Endodermal cell (in vitro differentiated cells): Measurements from ENCODE around the gene RPL36. TPM values are rescaled to one million over a fixed set of nuclear protein-coding genes. Genes with fewer than 3 reads are reported as not detected.

Experiments used
- DNase-seq: peaks from one replicate; pipeline ENCODE4 v3.0.0-alpha.2; 2017
- H3K27ac ChIP-seq: 2 replicates; pipeline ENCODE4 v1.5.1; 2013; ENCODE audit warnings: mild to moderate bottlenecking, low read depth, low read length, moderate library complexity
- H3K27me3 ChIP-seq: 2 replicates; pipeline ENCODE4 v1.6.1; 2013; ENCODE audit warnings: mild to moderate bottlenecking, low read length, moderate library complexity; ENCODE audit not compliant: insufficient read depth, control insufficient read depth, poor library complexity, severe bottlenecking
- H3K36me3 ChIP-seq: 2 replicates; pipeline ENCODE4 v1.7.0; 2013; ENCODE audit warnings: mild to moderate bottlenecking, low read length, moderate library complexity; ENCODE audit not compliant: control insufficient read depth, insufficient read depth
- H3K4me1 ChIP-seq: one replicate; pipeline ENCODE4 v1.7.0; 2013; ENCODE audit warnings: low read length; ENCODE audit not compliant: control insufficient read depth, insufficient read depth
- H3K4me3 ChIP-seq: 2 replicates; pipeline ENCODE4 v1.5.1; 2013; ENCODE audit warnings: mild to moderate bottlenecking, low read length, moderate library complexity
- H3K9ac ChIP-seq: 2 replicates; pipeline ENCODE4 v1.6.1; 2013; ENCODE audit warnings: mild to moderate bottlenecking, low read length, moderate library complexity; ENCODE audit not compliant: poor library complexity, severe bottlenecking; ENCODE audit errors: extremely low read depth
- H3K9me3 ChIP-seq: 2 replicates; pipeline ENCODE4 v1.6.1; 2013; ENCODE audit warnings: mild to moderate bottlenecking, low read length, moderate library complexity; ENCODE audit not compliant: control insufficient read depth
- H3K27ac Mint-ChIP-seq: 2 replicates; pipeline ENCODE4 v1.8.0; 2020; ENCODE audit warnings: mixed read lengths
- H3K27me3 Mint-ChIP-seq: 2 replicates; pipeline ENCODE4 v1.8.0; 2021; ENCODE audit warnings: mild to moderate bottlenecking, mixed read lengths; ENCODE audit not compliant: insufficient read depth
- H3K36me3 Mint-ChIP-seq: 2 replicates; pipeline ENCODE4 v1.8.0; 2020; ENCODE audit warnings: low read depth, mixed read lengths
- H3K4me1 Mint-ChIP-seq: 2 replicates; pipeline ENCODE4 v1.8.0; 2020; ENCODE audit warnings: mixed read lengths
- H3K4me3 Mint-ChIP-seq: 2 replicates; pipeline ENCODE4 v1.8.0; 2020; ENCODE audit warnings: mild to moderate bottlenecking, moderate library complexity, mixed read lengths
- H3K9me3 Mint-ChIP-seq: 2 replicates; pipeline ENCODE4 v1.8.0; 2020; ENCODE audit warnings: mild to moderate bottlenecking, mixed read lengths
- CTCF ChIP-seq: fragments of 200-600 bp; sonication (generic); conservative IDR thresholded peaks from 2 replicates; pipeline ENCODE4 v1.5.0; 2021; ENCODE audit warnings: antibody characterized with exemption, mild to moderate bottlenecking
- WGBS, 2 experiments: methylation state at CpG; one replicate each; pipeline versions ENCODE4 v1.1.5 to v1.1.7; 2013; ENCODE audit warnings: missing lambda C conversion rate in 2 of 2, mixed read lengths in 1 of 2; ENCODE audit not compliant: insufficient coverage in 1 of 2, insufficient read length in 1 of 2; 5-methylcytosine and 5-hydroxymethylcytosine counted together
- total RNA-seq, 2 donors: library from RNA; stranded (reverse); fragmentation: NEBNext Ultra II Directional in 1 of 2; extraction: Animal tissue kit (Norgen Biotek cat#: 25700) in 1 of 2; gene quantifications; 2 replicates in 1 of 2; 3 replicates in 1 of 2; pipeline ENCODE4 v1.2.1, GENCODE V29; 2021

RPL36 gene
- total RNA-seq, 2 donors from 2014 or later: 1,005 to 1,008 TPM

- H3K27ac Mint-ChIP-seq: no peak overlapping the region
- no peaks in the 10 kb centered on the region for H3K9me3 Mint-ChIP-seq
- no peaks in the 10 kb centered on the region for H3K9me3 ChIP-seq
- 96% methylated on average over 3 to 4 of the region's 4 CpGs for WGBS, 2 experiments
- H3K36me3 ChIP-seq: peaks cover 79% of the 10 kb centered on the region
- no peaks in the 10 kb centered on the region for H3K27me3 Mint-ChIP-seq
- H3K4me1 Mint-ChIP-seq: peaks cover 1% of the 10 kb centered on the region
- no peak overlapping the region for H3K9ac ChIP-seq
- no peak overlapping the region for H3K4me3 Mint-ChIP-seq
- TF ChIP-seq CTCF: no peak
- no peak overlapping the region for H3K4me3 ChIP-seq
- no peaks in the 10 kb centered on the region for H3K4me1 ChIP-seq
- no peak for DNase-seq
- H3K27ac ChIP-seq: no peak overlapping the region
- H3K27me3 ChIP-seq: no peaks in the 10 kb centered on the region
- H3K36me3 Mint-ChIP-seq: peaks cover 79% of the 10 kb centered on the region
These were observed 47.0 kb upstream of the RPL36 start for GRCh38 chr19:5643060-5643459.

- no peak overlapping the region for H3K27ac ChIP-seq
- H3K4me3 ChIP-seq: no peak overlapping the region
- peaks cover 82% of the 10 kb centered on the region for H3K36me3 Mint-ChIP-seq
- no peak overlapping the region for H3K9ac ChIP-seq
- H3K4me1 Mint-ChIP-seq: peaks cover 1% of the 10 kb centered on the region
- H3K9me3 ChIP-seq: no peaks in the 10 kb centered on the region
- WGBS, 2 experiments: 90 to 100% methylated on average over 2 of the region's 2 CpGs
- H3K36me3 ChIP-seq: peaks cover 80% of the 10 kb centered on the region
- H3K4me1 ChIP-seq: no peaks in the 10 kb centered on the region
- H3K27me3 ChIP-seq: no peaks in the 10 kb centered on the region
- H3K9me3 Mint-ChIP-seq: no peaks in the 10 kb centered on the region
- DNase-seq: no peak
- TF ChIP-seq CTCF: no peak
- H3K27ac Mint-ChIP-seq: peak overlapping the region; percentile 48
- H3K4me3 Mint-ChIP-seq: no peak overlapping the region
- H3K27me3 Mint-ChIP-seq: no peaks in the 10 kb centered on the region
These were observed 46.1 kb upstream of the RPL36 start for GRCh38 chr19:5644037-5644436.

DNA sequence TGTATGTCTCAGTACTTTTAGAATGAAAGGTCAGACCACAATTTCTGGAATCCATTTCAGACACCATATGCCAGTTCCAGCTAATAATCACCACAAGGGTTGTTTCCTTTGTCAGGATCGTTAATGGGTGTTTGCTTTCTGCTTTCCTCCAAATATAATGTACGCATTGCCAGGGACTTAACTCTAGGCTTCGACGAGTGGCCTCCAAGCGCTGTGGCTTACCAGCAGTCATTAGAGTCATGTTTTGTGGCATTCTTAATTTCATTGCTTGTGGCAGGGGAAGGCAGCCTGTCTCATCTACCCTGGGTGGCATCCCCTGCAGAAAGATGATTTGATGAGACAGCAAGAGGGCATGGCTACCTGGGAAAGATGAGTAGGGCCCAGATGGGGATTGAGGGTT is 44.7 kb upstream of the RPL36 start:
- WGBS, 2 experiments: 91 to 94% methylated on average over 5 of the region's 5 CpGs
- Histone ChIP-seq H3K27me3 (no peaks in the 10 kb centered on the region), H3K4me1 (no peaks in the 10 kb centered on the region), H3K4me3 (no peak overlapping the region), H3K36me3 (peaks cover 89% of the 10 kb centered on the region), H3K9me3 (no peaks in the 10 kb centered on the region), H3K9ac (no peak overlapping the region), H3K27ac (no peak overlapping the region)
- Mint-ChIP-seq H3K36me3 (peaks cover 89% of the 10 kb centered on the region), H3K4me3 (no peak overlapping the region), H3K27me3 (no peaks in the 10 kb centered on the region), H3K9me3 (no peaks in the 10 kb centered on the region), H3K4me1 (peaks cover 1% of the 10 kb centered on the region), H3K27ac (peak overlapping the region; percentile 83)
- TF ChIP-seq CTCF: no peak
- no peak for DNase-seq
